Activated CD8-positive, alpha-beta memory T cell treated with anti-CD3 and anti-CD28 coated beads for 48 hours (primary cell): ENCODE results near the gene CDK5RAP2.
"Not testable (repeated sequence)": the region's sequence is repeated elsewhere in the genome, so short reads cannot be mapped to it uniquely, and the experiment has no call there.

Experiments
- DNase-seq, 3 experiments: peaks; one replicate each; pipeline ENCODE4 v3.0.0-alpha.2; 2020; ENCODE audit warnings: low read depth in 2 of 3, low spot score in 2 of 3

Gene CDK5RAP2

DNA sequence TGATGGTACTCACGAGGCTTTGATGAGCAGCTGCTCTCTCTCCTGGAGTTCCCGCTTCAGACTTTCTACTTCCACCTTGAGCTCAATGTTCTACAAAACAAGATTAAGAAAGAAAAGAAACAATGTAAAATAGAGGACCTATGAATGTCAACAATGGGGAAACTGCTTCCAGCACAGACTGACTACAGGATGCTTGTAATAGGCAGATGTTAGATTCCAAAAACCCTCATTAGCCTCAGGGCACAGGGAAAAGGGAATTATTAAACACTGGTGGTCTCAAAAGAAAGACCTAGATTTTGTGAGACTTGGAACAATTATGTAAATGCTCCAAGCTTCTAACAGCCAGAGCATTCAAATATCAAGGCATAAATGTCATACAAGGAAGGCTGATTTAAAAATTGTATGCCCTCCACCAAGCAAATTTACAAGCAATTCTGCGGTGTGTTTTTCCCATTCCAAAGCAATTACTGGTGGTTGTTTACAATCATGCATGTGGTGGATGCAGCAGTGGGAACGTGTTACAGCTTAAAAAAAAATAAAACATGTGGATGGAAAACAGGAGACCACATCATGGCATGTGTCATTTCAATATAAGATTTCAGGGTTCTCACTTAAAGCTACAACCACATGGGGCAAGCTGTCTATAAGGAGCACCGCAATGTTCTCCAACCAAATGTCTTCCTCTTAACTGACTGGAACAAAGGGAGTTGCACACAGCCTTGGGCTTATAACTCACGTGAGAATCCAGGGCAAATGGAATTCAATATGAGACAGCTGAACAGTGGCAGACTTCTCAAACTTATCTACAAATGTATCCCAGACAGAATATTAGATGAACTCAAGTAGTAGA, 34.0 kb downstream of the CDK5RAP2 start:
- DNase-seq = no peak

DNA sequence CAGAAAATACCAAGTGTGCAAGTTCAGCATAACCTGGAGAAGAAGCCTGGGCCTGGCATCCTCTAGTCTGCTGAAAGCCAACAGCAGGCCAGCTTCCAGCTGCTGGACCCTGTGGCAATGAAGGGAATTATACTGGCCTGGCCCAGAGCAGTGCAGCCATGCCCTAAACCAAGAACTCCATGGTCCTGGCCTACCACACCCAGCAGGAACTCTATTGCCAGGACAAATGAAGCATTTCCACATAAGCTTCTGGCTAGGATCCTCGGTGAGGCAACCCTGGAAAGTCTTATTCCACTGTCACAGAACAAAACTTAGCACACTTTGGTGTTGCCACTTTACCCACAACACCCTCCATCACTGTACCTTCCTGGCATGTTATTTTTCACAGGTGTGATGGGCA, 35.5 kb downstream of the CDK5RAP2 start:
- DNase-seq = no peak

DNA sequence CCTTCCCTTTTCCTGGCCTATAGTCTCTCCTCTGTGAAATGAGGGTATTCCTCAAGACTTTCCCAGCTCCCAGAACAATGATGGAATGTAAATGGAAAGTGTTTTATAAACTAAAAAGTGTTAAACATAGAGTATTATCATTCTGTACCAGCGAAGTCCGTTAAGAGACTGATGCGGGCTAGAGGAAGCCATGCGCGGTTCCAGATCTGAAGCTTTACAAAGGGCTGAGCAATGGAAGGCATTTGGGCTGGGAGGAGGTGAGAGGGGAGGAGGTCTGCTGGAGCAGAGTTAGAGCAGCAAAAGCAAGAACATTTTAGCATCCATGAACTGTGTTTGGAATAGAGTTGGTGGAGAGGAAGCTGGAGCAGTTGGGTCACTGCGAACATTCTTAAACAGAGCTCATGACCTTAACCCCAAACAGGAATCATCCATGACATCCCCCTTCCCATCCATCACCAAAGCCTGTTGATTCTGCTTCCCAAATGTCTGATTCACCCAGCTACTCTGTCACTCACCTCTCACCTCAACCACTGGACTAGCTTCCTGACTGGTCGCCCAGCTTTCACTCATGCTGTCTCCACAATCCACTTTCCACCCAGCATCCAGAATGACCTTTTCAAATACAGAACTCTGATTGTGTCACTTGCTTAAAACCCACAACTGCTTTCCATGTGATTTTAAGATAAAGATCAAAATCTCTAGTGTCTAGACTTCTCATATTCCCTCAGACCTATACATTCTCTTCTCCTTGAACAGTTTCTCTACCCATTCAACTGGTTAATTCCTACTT, 37.1 kb downstream of the CDK5RAP2 start:
- DNase-seq = no peak

DNA sequence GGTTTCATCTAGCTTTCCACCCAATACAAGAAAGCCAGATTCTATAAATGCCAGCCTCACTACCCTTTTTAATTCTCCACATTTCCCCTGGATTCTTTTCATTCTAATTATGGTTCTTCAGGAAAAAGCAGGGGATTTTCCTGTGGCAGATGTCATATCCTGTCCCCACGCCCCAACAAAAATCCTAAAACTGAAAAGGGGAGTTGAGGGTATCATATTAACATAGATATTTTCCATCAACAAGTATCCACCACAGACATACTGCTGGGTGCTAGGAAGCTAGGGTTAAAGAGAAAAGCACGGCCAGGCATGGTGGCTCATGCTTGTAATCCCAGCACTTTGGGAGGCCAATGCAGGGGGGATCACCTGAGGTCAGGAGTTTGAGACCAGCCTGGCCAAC, 38.0 kb downstream of the CDK5RAP2 start:
- DNase-seq = no peak

DNA sequence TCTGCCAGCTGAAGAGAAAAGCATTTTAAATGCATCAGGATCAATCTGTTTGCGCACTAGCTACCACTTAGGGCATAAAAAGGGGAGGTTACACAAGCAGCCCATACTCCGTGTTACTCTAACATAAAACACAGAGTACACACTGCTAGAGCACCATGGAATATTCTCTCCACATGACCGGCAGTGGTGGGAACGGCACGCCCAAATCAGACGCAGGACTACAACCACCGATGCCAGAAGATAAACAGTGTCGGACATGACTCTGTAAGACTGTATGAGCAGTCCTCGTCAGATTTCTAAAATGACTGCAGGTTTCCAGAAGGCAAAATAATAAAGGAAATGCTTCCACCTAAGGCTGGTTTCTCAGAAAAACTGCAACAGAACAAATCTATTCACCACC, 40.0 kb downstream of the CDK5RAP2 start:
- no peak for DNase-seq

DNA sequence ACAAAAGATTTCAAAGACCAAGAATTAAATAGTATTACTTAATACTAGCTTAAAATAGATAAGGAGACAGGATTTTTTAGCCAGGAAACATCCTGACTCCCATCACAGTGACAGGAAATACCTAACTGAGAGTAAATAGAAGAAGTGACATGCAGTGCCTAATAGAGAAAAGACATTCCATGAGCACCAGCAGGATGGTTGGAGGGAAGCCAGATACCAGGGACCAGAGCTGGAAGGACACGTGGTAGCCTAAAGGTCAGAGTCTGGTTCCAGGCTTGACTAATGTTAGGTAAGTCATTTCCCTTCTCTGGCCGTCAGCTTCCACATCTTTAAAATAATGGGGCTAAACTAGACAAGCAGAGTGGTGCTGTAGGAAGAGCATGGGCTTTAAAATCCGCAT, 41.6 kb downstream of the CDK5RAP2 start:
- DNase-seq = no peak

DNA sequence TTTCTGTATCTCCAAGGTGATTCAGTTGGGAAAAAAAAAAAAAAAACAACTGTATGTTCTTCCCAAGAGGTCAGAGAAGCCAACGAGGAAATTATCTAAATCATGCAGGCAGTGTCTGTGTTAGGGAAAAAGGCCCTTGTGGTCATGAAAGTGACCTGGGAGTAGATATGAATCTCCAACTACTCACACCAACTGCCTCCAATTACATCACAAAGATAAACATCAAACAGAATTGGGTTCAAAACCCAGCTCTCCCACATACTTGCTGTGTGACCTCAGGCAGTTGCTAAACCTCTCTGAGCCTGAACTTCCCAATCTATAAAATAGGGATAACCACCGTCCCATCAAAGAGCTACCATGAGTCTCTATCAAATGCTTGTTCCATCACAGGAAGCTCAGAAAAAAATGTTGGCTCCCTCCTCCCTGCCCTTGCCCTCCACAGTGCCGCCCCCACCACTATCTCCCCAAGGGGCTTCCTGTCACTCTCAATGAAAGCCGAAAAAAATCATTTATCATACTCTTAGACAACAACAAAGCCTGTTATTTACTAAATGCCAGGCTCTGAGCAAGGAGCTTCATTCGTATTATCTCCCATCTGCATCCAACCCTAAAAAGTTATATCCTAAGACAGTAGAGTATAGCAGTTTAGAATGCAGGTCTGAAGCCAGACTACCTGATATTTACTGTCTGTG, 42.9 kb downstream of the CDK5RAP2 start:
- no peak for DNase-seq

DNA sequence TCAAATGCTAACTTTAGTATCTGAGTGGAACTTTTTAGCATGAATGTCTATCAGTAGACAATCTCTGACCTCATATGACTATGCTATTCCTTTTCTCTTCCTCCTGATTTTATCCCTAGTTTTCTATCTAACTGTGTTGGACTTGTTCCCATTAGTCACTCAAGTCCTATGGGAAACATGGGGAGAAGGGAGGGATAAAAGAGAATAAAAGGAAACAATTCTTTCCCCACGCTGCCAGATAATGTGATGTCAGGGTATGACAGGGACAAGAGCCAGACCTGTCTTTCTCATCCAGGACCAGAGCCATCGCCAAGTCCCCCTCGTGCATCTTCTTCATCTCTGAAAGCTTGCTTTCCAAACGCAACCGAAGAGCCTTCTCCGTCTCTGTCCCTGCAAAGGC, 43.9 kb downstream of the CDK5RAP2 start:
- DNase-seq = no peak

DNA sequence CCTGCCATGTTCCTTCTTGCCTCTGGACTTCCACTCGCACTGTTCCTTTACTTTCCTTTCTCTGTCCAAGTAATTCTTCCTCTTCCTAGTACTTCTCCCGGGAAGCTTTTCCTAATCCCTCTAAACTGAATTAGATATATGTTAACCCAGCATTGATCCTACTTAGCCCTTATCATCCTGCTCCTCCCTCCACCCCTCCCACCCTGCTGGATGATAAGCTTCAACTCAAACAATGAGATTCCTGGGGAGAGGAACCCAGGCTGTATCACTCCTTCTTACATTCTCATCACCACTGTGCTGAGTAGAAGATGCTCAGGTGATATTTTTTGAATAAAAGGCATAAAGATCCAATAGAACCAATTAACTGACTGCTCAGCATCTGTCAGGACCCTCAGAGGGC, 45.7 kb downstream of the CDK5RAP2 start:
- no peak for DNase-seq

DNA sequence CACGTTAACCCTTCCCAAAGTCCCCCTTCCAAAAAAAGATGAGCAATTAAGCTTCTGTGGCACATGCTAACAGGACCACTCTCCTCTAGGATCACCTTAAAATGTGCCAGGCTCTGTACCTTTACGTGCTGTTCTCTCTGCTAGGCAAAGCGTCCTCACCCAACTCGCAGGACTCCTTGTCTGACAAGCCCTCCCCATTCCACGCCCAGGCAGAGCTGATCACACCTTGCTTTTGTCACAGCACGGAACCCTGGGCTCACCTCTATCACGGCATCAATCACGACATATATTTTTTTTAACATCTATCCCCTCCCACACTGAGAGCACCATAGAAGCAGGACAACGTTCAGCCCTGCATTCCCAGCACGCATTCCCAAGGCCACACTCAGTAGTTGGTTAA, 47.1 kb downstream of the CDK5RAP2 start:
- no peak for DNase-seq

DNA sequence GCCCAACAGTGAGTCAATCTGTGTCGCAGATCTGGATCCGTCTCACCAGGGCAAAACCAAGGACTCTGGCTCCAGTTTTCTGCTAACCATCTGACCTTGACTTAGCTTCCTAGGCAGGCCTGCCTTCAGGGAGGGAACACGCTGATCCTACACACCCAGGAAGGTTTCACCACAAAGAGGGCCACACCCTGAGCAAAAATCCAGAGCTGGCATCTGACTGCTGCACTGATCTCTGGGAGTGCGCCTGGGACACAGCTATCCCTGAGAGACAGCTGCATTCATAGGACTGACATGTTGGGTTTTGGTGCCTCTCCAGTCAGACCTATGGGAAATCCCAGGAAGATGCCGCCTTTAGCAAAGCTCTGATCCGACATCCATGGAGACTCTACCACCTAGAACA, 47.5 kb downstream of the CDK5RAP2 start:
- no peak for DNase-seq

DNA sequence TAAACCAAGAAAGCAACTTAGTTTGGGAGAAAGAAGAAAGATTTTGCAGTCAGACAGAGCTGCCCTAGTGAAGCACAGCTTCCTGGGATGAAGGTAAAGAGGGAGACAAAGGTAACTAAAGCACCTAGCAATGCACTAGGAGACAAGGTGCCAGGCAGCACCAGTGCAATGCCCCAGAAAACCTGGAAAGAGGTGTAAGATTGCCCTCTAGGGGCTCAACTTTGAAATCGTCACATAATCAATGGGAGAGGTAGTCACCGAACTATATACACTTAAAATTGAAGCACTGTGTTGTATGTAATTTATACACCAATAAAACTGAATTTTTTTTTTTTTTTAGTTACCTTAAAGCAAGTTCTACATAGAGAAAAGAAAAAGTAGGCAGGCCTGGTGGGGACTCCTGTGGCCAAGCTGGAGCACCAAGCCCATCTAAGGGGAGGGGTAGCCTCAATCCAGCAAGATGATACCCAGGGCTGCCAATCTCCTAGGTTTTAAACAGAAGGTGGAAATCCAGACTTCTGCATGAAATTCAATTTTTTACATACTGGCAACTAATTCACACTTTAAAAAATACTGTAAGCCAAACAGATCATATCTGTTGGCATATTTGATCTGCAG, 48.2 kb downstream of the CDK5RAP2 start:
- no peak for DNase-seq

DNA sequence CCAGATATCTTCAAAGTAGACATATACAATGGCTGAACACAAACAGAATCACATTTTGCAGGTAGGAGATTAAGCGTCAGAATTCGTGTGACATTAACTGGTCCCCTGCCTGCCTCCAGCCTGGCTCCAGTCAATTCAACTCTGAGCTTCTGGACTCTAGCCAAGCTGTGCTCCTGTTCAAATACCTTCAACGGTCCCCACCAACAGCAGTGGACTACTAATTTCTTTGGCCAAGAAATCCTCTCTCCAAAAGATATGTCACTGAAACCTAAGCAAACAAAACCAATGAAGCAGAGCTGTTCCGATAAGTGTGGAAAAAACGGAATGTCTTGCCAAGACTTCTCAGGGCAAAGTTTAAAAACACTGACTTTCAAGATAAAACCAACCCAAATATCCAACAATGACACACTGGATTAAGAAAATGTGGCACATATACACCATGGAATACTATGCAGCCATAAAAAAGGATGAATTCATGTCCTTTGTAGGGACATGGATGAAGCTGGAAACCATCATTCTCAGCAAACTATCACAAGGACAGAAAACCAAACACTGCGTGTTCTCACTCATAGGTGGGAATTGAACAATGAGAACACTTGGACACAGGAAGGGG, 49.6 kb downstream of the CDK5RAP2 start:
- DNase-seq = not testable (repeated sequence)

DNA sequence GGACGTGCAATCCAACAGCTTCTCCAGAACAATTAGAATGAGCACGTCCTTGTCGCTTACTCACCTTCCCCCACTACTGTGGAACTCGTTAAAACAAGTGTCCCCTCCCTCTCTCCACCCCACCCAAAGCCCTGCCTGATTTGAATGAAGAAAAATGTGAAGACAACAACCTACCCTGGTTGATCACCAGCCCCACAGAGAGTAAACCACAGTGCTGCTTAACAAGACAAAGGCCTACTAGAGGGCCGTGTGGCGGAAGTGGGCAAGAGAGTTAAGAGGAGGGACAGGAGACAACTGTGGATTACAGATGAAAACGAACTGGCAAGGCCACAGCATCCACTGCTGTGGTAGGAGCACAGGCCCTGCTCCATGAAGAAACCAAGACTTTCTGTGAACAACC, 51.1 kb downstream of the CDK5RAP2 start:
- DNase-seq = no peak

DNA sequence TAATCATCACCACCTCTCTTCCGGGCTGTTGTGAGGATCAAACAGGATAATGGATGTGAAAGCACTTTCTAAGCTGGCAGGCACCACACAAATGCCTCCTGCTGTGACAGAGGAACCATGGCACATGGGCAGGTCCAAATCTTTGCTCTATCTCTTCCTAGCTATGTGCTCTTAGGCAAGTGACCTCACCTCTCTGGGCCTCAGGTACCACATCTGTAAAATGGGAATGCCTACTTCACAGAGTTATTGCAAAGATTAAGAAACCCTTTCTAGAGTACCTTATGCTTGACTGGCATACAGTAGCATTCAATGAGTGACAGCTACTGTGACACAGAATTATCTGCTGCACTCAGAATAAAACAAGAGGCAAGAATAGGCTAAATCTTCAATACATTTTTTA, 51.6 kb downstream of the CDK5RAP2 start:
- no peak for DNase-seq

DNA sequence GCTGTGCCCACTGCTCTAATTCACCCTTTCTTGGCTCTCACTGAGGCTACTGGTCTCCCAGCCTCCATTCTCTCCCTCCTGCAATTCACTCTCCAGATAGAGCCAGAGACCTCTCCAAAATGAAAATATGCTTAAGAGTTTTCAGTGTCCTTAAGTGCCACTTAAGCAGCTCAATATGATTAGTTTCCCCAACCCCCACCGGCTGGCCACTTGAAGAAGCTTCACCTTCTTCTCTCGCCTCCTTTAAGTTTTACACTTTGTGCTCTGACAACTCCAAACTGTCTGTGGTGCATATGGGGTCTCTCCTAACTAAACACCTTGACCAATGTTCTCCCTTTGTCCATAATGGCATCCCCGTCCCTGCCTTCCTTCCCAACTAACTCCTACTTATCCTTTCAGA, 53.4 kb downstream of the CDK5RAP2 start:
- DNase-seq = no peak

DNA sequence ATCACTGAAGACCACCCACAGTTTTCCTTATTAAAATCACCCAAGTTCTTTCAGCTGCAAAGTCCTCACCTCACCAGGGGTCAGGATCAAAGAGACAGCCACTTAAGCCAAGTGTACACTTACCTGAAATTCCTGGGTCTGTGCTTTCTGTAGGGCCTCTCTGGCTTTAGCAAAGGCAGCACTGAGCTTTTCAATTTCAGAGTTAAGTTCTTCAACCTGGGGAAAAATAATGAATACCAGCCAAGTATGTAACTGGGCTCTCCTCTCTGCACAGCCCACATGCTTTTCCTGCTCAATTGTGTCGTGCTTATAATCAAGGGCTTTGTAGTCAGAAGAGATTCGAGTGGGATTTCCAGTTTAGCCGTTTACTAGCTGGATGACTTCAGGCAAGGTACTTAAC, 55.1 kb downstream of the CDK5RAP2 start:
- no peak for DNase-seq

DNA sequence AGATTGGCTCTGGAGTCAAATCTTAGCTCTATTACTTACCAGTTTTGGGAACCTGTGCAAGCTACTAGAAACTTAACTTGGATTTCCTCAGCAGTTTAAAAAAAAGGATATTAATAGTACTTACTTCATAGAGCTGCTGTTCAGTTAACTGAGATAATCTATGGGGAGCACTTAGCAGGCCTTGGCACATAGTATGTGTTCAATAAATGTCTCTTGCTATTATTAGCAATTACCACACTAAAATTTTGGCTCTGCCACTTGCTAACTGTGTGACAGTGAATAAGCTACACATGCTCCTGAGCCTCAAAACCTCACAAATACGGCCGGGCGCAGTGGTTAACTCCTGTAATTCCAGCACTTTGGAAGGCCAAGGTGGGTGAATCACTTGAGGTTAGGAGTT, 55.9 kb downstream of the CDK5RAP2 start:
- no peak for DNase-seq

DNA sequence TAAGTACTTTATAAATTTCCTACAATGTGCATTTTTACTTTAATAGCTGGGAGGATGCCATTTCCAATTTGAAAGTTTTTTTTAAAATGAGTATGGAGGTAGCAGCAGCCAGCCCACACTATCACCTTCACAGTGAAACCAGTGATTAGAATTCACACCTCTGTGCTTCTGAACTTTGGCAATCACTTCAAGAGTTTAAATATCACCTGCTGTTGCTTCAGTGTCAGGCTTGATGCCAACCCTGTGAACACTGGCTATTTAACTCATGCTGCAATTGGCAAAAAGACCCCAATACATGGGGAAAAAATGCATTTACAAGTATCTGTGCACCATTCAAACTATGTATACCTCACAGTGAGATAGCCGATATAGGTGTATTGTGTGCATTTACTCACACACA, 57.4 kb downstream of the CDK5RAP2 start:
- no peak for DNase-seq

DNA sequence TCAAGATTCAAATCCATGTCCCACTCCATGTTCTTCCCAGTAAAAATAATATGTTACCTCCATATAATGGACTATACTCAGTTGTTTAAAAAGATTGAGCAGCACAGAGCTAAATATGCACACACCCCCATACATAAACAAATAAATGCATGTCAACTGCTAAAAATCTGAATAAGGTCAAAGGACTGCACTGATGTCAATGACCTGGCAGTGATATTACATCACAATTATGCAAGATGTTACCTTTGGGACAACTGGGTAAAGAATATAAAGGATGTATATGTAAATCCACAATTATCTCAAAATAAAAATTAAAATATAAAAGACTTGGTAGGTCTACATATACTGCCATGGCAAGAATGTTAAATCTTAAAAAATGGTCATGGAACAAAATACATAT, 57.9 kb downstream of the CDK5RAP2 start:
- DNase-seq = no peak

DNA sequence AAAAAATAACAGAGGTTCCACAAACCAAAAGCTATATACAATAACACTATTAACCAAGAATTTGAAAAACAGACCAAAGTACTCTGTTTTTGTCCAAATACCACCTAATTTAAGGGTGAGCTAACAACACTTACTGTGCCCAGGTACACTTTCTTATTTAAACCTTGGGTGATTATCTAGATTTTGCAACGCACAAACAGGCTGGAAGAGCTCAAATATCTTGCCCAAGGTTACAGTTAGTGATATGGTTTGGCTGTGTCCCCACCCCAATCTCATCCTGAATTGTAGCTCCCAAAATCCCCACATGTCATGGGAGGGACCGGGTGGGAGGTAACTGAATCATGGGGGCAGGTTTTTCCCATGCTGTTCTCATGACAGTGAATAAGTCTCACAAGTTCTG, 58.9 kb downstream of the CDK5RAP2 start:
- DNase-seq = no peak
